ENCODE measurements around the gene STAT1.

STAT1 gene

DNA sequence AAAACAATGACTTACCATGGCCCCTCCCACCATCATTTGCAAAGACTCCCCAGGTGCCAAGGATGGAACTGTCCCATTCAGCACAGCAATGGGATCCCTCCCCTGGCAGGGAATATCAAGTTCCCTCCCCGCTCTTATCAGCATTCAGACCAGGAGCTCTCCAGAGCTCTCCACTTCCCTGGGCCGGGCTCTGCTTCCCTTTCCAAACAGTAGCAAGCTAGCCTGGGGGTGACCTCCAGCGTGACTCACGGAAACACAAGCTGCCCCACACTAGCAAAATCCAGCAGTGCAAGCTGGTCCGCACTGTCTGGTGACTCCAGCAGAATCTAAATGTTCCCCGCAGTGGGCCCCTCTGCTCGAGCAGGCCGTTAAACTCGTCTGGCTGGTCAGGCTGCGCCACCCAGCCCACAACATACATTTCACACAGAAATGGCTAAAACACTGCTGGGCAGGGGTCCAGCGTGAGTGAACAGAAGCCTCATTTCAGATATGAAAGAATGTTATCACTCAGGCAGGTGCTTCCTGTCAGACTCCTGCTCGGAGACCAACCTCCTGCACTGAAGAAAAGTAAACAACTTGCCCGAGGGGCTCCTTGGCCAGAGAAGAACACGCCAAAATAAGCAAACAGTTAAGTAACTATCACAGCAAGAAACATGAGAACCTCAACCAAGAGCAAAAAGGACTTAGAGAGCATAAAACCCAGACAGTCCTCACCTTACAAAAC, 33.9 kb downstream of the STAT1 start (continued):
- TF ChIP-seq, protein P1, sequence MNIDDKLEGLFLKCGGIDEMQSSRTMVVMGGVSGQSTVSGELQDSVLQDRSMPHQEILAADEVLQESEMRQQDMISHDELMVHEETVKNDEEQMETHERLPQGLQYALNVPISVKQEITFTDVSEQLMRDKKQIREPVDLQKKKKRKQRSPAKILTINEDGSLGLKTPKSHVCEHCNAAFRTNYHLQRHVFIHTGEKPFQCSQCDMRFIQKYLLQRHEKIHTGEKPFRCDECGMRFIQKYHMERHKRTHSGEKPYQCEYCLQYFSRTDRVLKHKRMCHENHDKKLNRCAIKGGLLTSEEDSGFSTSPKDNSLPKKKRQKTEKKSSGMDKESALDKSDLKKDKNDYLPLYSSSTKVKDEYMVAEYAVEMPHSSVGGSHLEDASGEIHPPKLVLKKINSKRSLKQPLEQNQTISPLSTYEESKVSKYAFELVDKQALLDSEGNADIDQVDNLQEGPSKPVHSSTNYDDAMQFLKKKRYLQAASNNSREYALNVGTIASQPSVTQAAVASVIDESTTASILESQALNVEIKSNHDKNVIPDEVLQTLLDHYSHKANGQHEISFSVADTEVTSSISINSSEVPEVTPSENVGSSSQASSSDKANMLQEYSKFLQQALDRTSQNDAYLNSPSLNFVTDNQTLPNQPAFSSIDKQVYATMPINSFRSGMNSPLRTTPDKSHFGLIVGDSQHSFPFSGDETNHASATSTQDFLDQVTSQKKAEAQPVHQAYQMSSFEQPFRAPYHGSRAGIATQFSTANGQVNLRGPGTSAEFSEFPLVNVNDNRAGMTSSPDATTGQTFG (tag by site-specific recombination; IDR thresholded peaks at IDR 0.05; ENCODE audit: borderline replicate concordance), result no peak
- TF ChIP-seq ZNF214 (tag by site-specific recombination; IDR thresholded peaks at IDR 0.05; ENCODE audit: borderline replicate concordance) (no peak), KLF16 (tag by site-specific recombination; IDR thresholded peaks at IDR 0.05) (no peak), ZNF529 (tag by site-specific recombination; IDR thresholded peaks at IDR 0.05; ENCODE audit: insufficient replicate concordance) (no peak), SCRT1 (tag by site-specific recombination; IDR thresholded peaks at IDR 0.05; ENCODE audit: borderline replicate concordance) (peak; percentile 8; the same call in 1 of the 2 replicates), ZNF658 (tag by site-specific recombination; IDR thresholded peaks at IDR 0.05) (no peak), ZNF132 (tag by site-specific recombination; IDR thresholded peaks at IDR 0.05; ENCODE audit: borderline replicate concordance) (no peak), ZNF138 (tag by site-specific recombination; IDR thresholded peaks at IDR 0.05; ENCODE audit: borderline replicate concordance) (no peak), ZNF510 (tag by site-specific recombination; IDR thresholded peaks at IDR 0.05; ENCODE audit: insufficient replicate concordance) (no peak), ZNF610 (tag by site-specific recombination; IDR thresholded peaks at IDR 0.05; ENCODE audit: borderline replicate concordance) (no peak), ZNF776 (tag by site-specific recombination; IDR thresholded peaks at IDR 0.05; ENCODE audit: borderline replicate concordance) (no peak), ZBTB20 (tag by site-specific recombination; IDR thresholded peaks at IDR 0.05) (peak; percentile 55), ZNF335 (tag by site-specific recombination; conservative IDR thresholded peaks at IDR 0.05) (peak; percentile 66; the same call in 1 of the 2 replicates), ZFHX2 (tag by site-specific recombination; conservative IDR thresholded peaks at IDR 0.05) (no peak), ZFP37 (tag by site-specific recombination; IDR thresholded peaks at IDR 0.05) (no peak), ZNF169 (tag by site-specific recombination; IDR thresholded peaks at IDR 0.05) (no peak), ZNF777 (tag by site-specific recombination; IDR thresholded peaks at IDR 0.05; ENCODE audit: borderline replicate concordance) (no peak), ZSCAN30 (tag by site-specific recombination; IDR thresholded peaks at IDR 0.05) (no peak), KLF10 (tag by site-specific recombination; IDR thresholded peaks at IDR 0.05) (no peak), OVOL3 (tag by site-specific recombination; IDR thresholded peaks at IDR 0.05) (0 out of 2 replicates have a peak, but pooled peaks have one; percentile 31), ZNF768 (tag by site-specific recombination; IDR thresholded peaks at IDR 0.05) (no peak), KLF8 (tag by site-specific recombination; IDR thresholded peaks at IDR 0.05) (no peak), ZNF292 (tag by site-specific recombination; IDR thresholded peaks at IDR 0.05; ENCODE audit: borderline replicate concordance, low read depth) (no peak)
- TF ChIP-seq, protein P2, sequence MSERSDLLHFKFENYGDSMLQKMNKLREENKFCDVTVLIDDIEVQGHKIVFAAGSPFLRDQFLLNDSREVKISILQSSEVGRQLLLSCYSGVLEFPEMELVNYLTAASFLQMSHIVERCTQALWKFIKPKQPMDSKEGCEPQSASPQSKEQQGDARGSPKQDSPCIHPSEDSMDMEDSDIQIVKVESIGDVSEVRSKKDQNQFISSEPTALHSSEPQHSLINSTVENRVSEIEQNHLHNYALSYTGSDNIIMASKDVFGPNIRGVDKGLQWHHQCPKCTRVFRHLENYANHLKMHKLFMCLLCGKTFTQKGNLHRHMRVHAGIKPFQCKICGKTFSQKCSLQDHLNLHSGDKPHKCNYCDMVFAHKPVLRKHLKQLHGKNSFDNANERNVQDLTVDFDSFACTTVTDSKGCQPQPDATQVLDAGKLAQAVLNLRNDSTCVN (tag by site-specific recombination; optimal IDR thresholded peaks at IDR 0.05), result no peak
- TF ChIP-seq, protein P3, sequence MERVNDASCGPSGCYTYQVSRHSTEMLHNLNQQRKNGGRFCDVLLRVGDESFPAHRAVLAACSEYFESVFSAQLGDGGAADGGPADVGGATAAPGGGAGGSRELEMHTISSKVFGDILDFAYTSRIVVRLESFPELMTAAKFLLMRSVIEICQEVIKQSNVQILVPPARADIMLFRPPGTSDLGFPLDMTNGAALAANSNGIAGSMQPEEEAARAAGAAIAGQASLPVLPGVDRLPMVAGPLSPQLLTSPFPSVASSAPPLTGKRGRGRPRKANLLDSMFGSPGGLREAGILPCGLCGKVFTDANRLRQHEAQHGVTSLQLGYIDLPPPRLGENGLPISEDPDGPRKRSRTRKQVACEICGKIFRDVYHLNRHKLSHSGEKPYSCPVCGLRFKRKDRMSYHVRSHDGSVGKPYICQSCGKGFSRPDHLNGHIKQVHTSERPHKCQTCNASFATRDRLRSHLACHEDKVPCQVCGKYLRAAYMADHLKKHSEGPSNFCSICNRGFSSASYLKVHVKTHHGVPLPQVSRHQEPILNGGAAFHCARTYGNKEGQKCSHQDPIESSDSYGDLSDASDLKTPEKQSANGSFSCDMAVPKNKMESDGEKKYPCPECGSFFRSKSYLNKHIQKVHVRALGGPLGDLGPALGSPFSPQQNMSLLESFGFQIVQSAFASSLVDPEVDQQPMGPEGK (tag by site-specific recombination; IDR thresholded peaks at IDR 0.05), result peak; percentile 64; the same call in 1 of the 2 replicates
- TF ChIP-seq, protein P4, sequence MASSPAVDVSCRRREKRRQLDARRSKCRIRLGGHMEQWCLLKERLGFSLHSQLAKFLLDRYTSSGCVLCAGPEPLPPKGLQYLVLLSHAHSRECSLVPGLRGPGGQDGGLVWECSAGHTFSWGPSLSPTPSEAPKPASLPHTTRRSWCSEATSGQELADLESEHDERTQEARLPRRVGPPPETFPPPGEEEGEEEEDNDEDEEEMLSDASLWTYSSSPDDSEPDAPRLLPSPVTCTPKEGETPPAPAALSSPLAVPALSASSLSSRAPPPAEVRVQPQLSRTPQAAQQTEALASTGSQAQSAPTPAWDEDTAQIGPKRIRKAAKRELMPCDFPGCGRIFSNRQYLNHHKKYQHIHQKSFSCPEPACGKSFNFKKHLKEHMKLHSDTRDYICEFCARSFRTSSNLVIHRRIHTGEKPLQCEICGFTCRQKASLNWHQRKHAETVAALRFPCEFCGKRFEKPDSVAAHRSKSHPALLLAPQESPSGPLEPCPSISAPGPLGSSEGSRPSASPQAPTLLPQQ (tag by site-specific recombination; IDR thresholded peaks at IDR 0.05), result peak; percentile 98
- TF ChIP-seq, protein P5, sequence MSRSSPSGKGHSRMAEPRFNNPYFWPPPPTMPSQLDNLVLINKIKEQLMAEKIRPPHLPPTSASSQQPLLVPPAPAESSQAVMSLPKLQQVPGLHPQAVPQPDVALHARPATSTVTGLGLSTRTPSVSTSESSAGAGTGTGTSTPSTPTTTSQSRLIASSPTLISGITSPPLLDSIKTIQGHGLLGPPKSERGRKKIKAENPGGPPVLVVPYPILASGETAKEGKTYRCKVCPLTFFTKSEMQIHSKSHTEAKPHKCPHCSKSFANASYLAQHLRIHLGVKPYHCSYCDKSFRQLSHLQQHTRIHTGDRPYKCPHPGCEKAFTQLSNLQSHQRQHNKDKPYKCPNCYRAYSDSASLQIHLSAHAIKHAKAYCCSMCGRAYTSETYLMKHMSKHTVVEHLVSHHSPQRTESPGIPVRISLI (tag by site-specific recombination; IDR thresholded peaks at IDR 0.05), result no peak
- TF ChIP-seq, protein P6, sequence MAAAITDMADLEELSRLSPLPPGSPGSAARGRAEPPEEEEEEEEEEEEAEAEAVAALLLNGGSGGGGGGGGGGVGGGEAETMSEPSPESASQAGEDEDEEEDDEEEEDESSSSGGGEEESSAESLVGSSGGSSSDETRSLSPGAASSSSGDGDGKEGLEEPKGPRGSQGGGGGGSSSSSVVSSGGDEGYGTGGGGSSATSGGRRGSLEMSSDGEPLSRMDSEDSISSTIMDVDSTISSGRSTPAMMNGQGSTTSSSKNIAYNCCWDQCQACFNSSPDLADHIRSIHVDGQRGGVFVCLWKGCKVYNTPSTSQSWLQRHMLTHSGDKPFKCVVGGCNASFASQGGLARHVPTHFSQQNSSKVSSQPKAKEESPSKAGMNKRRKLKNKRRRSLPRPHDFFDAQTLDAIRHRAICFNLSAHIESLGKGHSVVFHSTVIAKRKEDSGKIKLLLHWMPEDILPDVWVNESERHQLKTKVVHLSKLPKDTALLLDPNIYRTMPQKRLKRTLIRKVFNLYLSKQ (tag by site-specific recombination; IDR thresholded peaks at IDR 0.05; ENCODE audit: borderline replicate concordance), result no peak

All from HEK293 (cell line).